NOMO-1 treated with DMSO at 0.1 percent for 48 hours (cell line): Measurements from ENCODE around the gene PPP4R3A.
A peak's percentile ranks its signal among the peaks of the same experiment; 100 is the strongest.
"Not testable (repeated sequence)": the region's sequence is repeated elsewhere in the genome, so short reads cannot be mapped to it uniquely, and the experiment has no call there.

Experiments used
- DNase-seq: peaks from one replicate; lab custom pipeline; 2025; ENCODE audit not compliant: unreplicated experiment; lab: John Stamatoyannopoulos, UW

Gene PPP4R3A

GRCh38 chr14:91506226-91506625 is 3.9 kb downstream of the PPP4R3A start:
- DNase-seq = no peak

- DNase-seq = no peak
Observed at GRCh38 chr14:91503000-91503504, 7.1 kb downstream of the PPP4R3A start.

- no peak for DNase-seq
Observed at GRCh38 chr14:91501951-91502930, 7.9 kb downstream of the PPP4R3A start.

GRCh38 chr14:91501348-91501747 is 8.8 kb downstream of the PPP4R3A start:
- DNase-seq = no peak

GRCh38 chr14:91496790-91497189 is 13.3 kb downstream of the PPP4R3A start:
- no peak for DNase-seq

DNA sequence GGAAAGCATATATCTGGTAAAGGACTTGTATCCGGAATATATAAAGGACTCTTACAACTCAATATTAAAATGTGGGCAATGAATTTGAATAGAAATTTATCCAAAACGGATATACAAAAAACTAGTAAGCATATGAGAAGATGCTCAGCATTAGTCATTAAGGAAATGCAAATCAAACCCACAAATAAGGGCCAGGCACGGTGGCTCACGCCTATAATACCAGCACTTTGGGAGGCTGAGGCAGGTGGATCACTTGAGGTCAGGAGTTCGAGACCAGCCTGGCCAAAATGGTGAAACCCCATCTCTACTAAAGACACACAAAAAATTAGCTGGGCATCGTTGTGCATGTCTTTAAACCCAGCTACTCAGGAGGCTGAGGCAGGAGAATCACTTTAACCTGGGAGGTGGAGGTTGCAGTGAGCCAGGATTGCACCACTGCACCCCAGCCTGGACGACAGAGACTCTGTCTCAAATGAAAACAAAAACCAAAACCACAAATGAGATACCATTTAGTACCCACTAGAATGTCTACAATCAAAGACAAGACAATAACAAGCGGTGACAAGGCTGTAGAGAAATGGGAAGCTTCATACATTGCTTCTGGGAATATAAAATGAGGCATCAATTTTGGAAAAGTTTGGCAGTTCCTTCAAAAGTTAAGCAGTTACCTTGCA is 15.6 kb downstream of the PPP4R3A start:
- DNase-seq = not testable (repeated sequence)

DNA sequence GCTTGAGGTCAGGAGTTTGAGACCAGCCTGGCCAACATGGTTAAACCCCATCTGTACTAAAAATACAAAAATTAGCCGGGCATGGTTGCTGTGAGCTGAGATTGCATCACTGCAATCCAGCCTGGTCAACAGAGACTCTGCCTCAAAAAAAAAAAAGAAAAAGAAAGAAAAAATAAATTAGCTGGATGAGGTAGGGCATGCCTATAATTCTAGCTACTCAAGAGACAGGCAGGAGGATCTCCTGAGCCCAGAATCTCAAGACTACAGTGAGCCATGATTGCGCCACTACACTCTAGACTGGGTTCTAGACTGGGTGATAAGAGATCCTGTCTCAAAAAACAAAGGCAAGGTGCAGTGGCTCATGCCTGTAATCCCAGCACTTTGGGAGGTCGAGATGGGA is 16.9 kb downstream of the PPP4R3A start:
- no peak for DNase-seq

DNA sequence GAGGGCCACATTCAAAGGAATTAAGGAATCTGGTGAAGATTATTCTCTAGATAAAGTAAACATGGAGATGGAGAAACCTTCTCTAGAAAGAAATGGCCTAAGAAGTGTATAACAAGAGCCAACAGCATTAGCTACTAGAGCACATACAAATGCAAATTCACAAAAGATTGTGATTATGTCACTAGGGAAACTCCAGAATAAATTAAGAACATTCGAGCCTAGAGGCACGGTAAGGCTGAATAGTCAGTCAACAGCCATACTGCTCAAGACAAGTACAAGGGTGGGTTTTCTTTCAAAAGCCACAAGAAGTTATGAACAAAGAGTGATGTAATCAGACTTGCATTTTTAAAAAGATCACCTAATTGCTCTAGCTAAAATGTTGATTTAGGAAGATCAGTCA is 25.4 kb downstream of the PPP4R3A start:
- DNase-seq = no peak

DNA sequence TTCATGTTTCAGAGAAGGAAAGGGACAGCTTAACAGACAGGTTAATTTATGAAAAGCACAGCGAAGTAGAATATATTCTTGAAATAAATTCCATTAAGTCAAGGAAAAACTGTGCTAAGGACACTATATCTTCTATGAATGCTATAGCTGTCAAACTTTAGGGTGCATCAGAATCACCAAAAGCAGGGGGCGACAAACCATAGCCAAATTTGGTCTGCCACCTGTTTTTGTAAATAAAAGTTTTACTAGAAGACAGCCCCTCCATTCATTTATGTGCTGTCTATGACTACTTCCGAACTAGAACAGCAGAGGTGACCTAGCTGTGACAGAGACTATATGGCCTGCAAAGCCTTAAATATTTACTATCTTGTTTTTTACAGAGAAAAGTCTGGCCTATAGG is 25.9 kb downstream of the PPP4R3A start:
- no peak for DNase-seq

GRCh38 chr14:91482263-91483013 is 27.7 kb downstream of the PPP4R3A start:
- peak; percentile 82 for DNase-seq

DNA sequence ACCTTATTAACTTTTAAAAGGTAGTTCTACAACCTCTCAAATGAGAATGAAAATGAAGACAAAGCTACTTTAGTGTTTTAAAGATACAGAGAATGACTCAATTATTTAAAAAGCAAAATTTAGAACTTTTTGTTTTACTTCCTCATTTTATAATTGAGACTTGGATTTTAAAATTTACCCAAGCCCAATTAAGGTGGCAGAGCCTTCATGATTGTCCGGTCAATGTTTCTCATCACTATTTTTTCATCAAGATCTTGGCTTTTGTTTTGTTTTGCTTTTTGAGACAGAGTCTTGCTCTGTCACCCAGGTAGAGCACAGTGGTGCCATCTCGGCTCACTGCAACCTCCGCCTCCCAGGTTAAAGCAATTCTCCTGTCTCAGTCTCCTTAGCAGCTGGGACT is 32.7 kb downstream of the PPP4R3A start:
- peak; percentile 60 for DNase-seq

- no peak for DNase-seq
Observed at GRCh38 chr14:91473046-91473445, 37.1 kb downstream of the PPP4R3A start.

DNA sequence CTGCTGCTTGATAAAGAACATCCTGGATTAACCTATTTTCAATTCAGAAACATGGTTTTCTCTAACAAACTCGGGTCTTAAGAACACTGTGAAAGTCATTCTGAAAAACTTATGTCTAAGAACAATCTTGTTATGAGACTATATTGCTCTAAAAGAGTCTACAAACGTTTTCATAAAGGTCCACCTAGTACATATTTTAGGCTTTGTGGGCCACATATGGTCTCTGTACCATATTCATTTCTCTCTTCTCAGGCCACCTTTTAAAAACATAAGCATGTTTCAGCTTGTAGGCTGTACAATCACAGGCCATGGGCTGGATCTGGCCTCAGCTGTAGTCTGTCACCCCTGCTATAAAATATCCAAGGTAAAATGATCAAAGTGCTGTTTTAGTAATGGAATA is 39.9 kb downstream of the PPP4R3A start:
- no peak for DNase-seq

GRCh38 chr14:91466192-91466591 is 43.9 kb downstream of the PPP4R3A start:
- no peak for DNase-seq

- DNase-seq = no peak
Observed at GRCh38 chr14:91464615-91465205, 45.4 kb downstream of the PPP4R3A start.

GRCh38 chr14:91458612-91459011 is 51.5 kb downstream of the PPP4R3A start:
- no peak for DNase-seq

GRCh38 chr14:91456283-91456682 is 53.8 kb downstream of the PPP4R3A start:
- DNase-seq = no peak

- no peak for DNase-seq
Observed at GRCh38 chr14:91454580-91454979, 55.5 kb downstream of the PPP4R3A start.

- no peak for DNase-seq
Observed at GRCh38 chr14:91454155-91454554, 56.0 kb downstream of the PPP4R3A start.

DNA sequence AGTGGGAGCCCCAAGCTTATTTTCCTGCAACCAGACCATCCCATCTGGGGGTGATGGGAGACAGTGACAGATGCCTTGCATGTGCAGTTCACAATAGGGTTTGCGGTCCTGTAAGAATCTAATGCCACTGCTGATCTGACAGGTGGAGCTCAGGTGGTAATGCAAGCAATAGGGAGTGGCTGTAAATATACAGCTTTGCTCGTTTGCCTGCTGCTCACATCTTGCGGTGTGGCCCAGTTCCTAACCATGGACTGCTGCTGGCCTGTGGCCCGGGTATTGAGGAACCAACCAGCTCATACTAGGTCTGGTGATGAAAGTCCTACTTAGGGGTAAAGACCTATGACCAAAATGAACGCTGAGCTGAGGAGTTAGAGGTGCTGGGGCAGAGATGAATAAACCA is 56.4 kb downstream of the PPP4R3A start:
- DNase-seq = no peak
